ENCODE measurements around the gene LMBRD2. TPM values are rescaled to one million over a fixed set of nuclear protein-coding genes. Genes with fewer than 3 reads are reported as not detected.

The LMBRD2 gene
- total and polyA plus RNA-seq, 2 donors (not counting 3 experiments of a cell fraction or from before 2014, with no cell fraction given), result 1.2 to 5.2 TPM

GRCh38 chr5:36175043-36175442 is 23.4 kb upstream of the LMBRD2 start:
- intact Hi-C loops (cut with micrococcal nuclease), result loop anchor here (10.0 kb wide), 1 partner anchor 220 kb away; no protein-coding TSS in a partner anchor
- no peak for FAIRE-seq
- H3K27ac ChIP-seq (ENCODE audit: insufficient read depth, low read depth, low read length), result no peak overlapping the region
- H3K36me3 ChIP-seq (ENCODE audit: control insufficient read depth in 2 of 2, extremely low read depth in 1 of 2, insufficient read depth in 2 of 2, low read length in 2 of 2), result peaks cover 4 to 15% of the 10 kb centered on the region in 2 experiments
- no TSS peak for BruUV-seq (replicated peaks)
- DNase-seq (ENCODE audit: low read depth, low spot score), result no peak
- H3K9me3 ChIP-seq (replicated peaks; ENCODE audit: control insufficient read depth, insufficient read depth, low read length), result no peaks in the 10 kb centered on the region
- dilution Hi-C loops (cut with MboI; ENCODE audit: extremely low pct_ligation_motif_present, low sequenced_read_pairs), result no loop called here
- H3K4me1 ChIP-seq (ENCODE audit: control insufficient read depth, extremely low read depth, insufficient read depth, low read length), result no peaks in the 10 kb centered on the region
- H3K9me1 ChIP-seq (replicated peaks; ENCODE audit: control insufficient read depth, extremely low read depth, insufficient read depth, low read length), result no peaks in the 10 kb centered on the region
- no peak overlapping the region for H3K4me3 ChIP-seq (replicated peaks in 1 of 3; ENCODE audit: insufficient read depth in 1 of 3, low read depth in 1 of 3, low read length in 3 of 3)
- H3K27me3 ChIP-seq (ENCODE audit: control insufficient read depth in 2 of 2, insufficient read depth in 2 of 2, low read length in 2 of 2), result no peaks in the 10 kb centered on the region
- TF ChIP-seq GATA2 (IDR thresholded peaks at IDR 0.05; ENCODE audit: insufficient read depth, insufficient read length, low read depth, low read length) (no peak), EZH2 (IDR thresholded peaks at IDR 0.05; ENCODE audit: borderline replicate concordance, low read depth, low read length, severe bottlenecking) (no peak), POLR2A (IDR thresholded peaks at IDR 0.05; ENCODE audit: low read depth, low read length) (no peak), CTCF (IDR thresholded peaks at IDR 0.05; ENCODE audit: extremely low read depth in 1 of 2, insufficient read depth in 1 of 2, low read depth in 1 of 2, low read length in 2 of 2) (no peak), MYC (IDR thresholded peaks at IDR 0.05; ENCODE audit: low read depth, low read length) (no peak), POLR2AphosphoS5 (IDR thresholded peaks at IDR 0.05; ENCODE audit: insufficient read depth, low read depth, low read length) (no peak), FOS (IDR thresholded peaks at IDR 0.05; ENCODE audit: borderline replicate concordance, insufficient read depth, low read length) (no peak), MAX (IDR thresholded peaks at IDR 0.05; ENCODE audit: insufficient read depth, insufficient read length) (no peak), JUN (IDR thresholded peaks at IDR 0.05; ENCODE audit: borderline replicate concordance, insufficient read depth, insufficient read length, low read depth) (no peak)
- no peaks in the 10 kb centered on the region for H4K20me1 ChIP-seq (replicated peaks; ENCODE audit: control insufficient read depth, extremely low read depth, insufficient read depth, low read length)
- no peak overlapping the region for H2AFZ ChIP-seq (ENCODE audit: low read depth, low read length)
- no peaks in the 10 kb centered on the region for H3K79me2 ChIP-seq (ENCODE audit: control insufficient read depth, insufficient read depth, low read length)
- no peak overlapping the region for H3K9ac ChIP-seq (replicated peaks; ENCODE audit: extremely low read depth, insufficient read depth, low read length)
- POLR2A ChIA-PET, result no interaction called here
- no peak overlapping the region for H3K4me2 ChIP-seq (ENCODE audit: insufficient read depth, low read length)
- CTCF ChIA-PET, result no interaction called here

Measured in endothelial cell of umbilical vein (primary cell).